Tibial nerve (tissue), 4 donors: ENCODE data around the gene PRMT3. TPM values are rescaled to one million over a fixed set of nuclear protein-coding genes. Genes with fewer than 3 reads are reported as not detected.
"Not testable (repeated sequence)": the region's sequence is repeated elsewhere in the genome, so short reads cannot be mapped to it uniquely, and the experiment has no call there.

Experiments
- DNase-seq, 2 donors: peaks; one replicate each; pipeline ENCODE4 v3.0.0-alpha.2; 2019; ENCODE audit warnings: low spot score in 2 of 2
- H3K27ac ChIP-seq, 4 donors: fragments of 200-600 bp; sonication (generic) in 3 of 4; one replicate each; pipeline ENCODE4 v1.5.1; 2017 to 2019; ENCODE audit warnings: mild to moderate bottlenecking in 1 of 4
- H3K27me3 ChIP-seq, 2 donors: fragments of 200-600 bp; sonication (generic) in 1 of 2; one replicate each; pipeline versions ENCODE4 v1.5.1 to v1.6.0; 2017 to 2019
- H3K36me3 ChIP-seq, 3 donors: fragments of 200-600 bp; sonication (generic); one replicate each; pipeline ENCODE4 v1.5.1; 2018 to 2019
- H3K4me1 ChIP-seq, 4 donors: fragments of 200-600 bp; sonication (generic) in 3 of 4; one replicate each; pipeline ENCODE4 v1.5.1; 2017 to 2019
- H3K4me3 ChIP-seq, 4 donors: fragments of 200-600 bp; sonication (generic) in 3 of 4; one replicate each; pipeline ENCODE4 v1.5.1; 2017 to 2019; ENCODE audit warnings: mild to moderate bottlenecking in 1 of 4, moderate library complexity in 1 of 4
- H3K9me3 ChIP-seq, 4 donors: fragments of 200-600 bp; sonication (generic) in 3 of 4; one replicate each; pipeline ENCODE4 v1.5.1; 2017 to 2019
- EP300 ChIP-seq, 2 donors: sonication (generic); formaldehyde crosslinking; IDR thresholded peaks; one replicate each; pipeline ENCODE4 v1.6.1; 2017; ENCODE audit warnings: antibody characterized with exemption in 2 of 2, mild to moderate bottlenecking in 1 of 2
- POLR2A ChIP-seq, 2 donors: fragments of 450-650 bp; IDR thresholded peaks; one replicate each; pipeline ENCODE4 v1.6.1; 2017; ENCODE audit warnings: antibody characterized with exemption in 2 of 2, mild to moderate bottlenecking in 2 of 2, moderate library complexity in 2 of 2
- WGBS, 2 donors: methylation state at CpG; one replicate each; pipeline ENCODE4 v1.1.5; 2018; 5-methylcytosine and 5-hydroxymethylcytosine counted together
- total RNA-seq, 4 donors: library from RNA; depleted of rRNA; stranded (reverse); fragments of >200 nt; gene quantifications; one replicate each; pipeline ENCODE4 v1.1.0, GENCODE V29; 2016
- TF ChIP-seq, protein P1 (sequence below), 5 experiments: fragments of 200-600 bp in 3 of 5; fragments of 450-650 bp in 2 of 5; sonication (generic) in 3 of 5; IDR thresholded peaks; one replicate each; pipeline ENCODE4 v1.5.1; 2016 to 2019; ENCODE audit warnings: antibody characterized with exemption in 5 of 5, mild to moderate bottlenecking in 3 of 5, moderate library complexity in 2 of 5

PRMT3 gene
- total RNA-seq, 4 donors from 2014 or later: 17.8 to 29.4 (median 22.1) TPM

DNA sequence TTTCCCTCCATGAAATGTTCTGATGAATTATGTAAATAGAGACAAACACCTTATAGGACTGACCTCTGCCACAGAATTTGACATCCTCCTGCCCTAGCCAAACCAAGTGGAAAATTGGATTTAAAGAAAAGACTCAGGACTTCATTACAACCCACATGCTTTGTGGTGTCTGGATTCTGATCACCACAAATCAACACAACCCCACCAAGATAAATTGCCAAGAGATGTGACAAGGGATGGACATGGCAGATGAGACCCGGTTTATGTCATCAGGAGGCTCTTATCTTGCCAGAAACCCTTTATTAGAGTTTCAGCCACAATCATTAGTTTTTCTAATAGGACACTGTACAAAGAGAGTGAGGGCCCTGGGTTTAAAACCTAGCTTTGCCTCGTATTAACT is 154.0 kb downstream of the PRMT3 start:
- Histone ChIP-seq H3K27ac (no peak overlapping the region), H3K9me3 (peaks cover 0 to 10% (median 0%) of the 10 kb centered on the region in 4 donors), H3K4me3 (no peak overlapping the region), H3K4me1 (no peaks in the 10 kb centered on the region), H3K36me3 (no peaks in the 10 kb centered on the region), H3K27me3 (no peaks in the 10 kb centered on the region)
- DNase-seq: no peak
- WGBS, 2 donors: 62 to 63% methylated on average over 2 of the region's 2 CpGs
- TF ChIP-seq, protein P1, sequence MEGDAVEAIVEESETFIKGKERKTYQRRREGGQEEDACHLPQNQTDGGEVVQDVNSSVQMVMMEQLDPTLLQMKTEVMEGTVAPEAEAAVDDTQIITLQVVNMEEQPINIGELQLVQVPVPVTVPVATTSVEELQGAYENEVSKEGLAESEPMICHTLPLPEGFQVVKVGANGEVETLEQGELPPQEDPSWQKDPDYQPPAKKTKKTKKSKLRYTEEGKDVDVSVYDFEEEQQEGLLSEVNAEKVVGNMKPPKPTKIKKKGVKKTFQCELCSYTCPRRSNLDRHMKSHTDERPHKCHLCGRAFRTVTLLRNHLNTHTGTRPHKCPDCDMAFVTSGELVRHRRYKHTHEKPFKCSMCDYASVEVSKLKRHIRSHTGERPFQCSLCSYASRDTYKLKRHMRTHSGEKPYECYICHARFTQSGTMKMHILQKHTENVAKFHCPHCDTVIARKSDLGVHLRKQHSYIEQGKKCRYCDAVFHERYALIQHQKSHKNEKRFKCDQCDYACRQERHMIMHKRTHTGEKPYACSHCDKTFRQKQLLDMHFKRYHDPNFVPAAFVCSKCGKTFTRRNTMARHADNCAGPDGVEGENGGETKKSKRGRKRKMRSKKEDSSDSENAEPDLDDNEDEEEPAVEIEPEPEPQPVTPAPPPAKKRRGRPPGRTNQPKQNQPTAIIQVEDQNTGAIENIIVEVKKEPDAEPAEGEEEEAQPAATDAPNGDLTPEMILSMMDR (IDR thresholded peaks at IDR 0.05): no peak
- TF ChIP-seq POLR2A (IDR thresholded peaks at IDR 0.05) (no peak), EP300 (IDR thresholded peaks at IDR 0.05) (no peak)

DNA sequence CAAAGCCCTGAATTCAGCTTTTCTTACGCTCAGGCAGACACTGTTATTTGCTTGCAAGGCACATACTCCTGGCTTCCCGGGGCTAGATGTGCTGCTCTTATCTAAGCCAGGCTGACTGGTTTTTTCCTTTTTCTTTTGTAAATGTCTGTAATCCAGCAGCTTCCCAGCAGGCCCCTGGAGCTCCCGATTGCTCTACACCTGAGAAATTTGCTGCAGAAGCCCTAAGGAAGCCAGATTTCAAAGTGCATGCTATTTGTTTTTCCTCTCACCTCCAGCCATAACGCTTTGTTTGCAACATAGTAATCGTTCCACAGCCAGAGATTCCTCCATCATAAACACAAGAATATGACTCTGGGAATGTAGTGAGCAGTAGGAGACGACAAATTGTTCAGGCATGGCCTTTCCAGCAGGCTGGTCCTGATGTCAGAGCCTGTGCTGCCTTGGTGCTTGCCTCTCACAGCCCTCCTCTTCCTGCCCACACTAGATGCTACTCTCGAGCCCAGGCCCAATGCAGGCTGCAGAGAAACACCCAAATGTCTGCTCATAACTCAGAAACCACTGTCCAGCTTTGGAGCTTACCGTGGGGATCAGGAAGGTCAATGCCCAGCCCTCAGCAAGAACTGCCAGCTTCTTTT is 157.2 kb downstream of the PRMT3 start:
- no peak for DNase-seq
- no peaks in the 10 kb centered on the region for H3K4me1 ChIP-seq
- WGBS, 2 donors: 26 to 38% methylated on average over 7 to 8 of the region's 8 CpGs
- H3K9me3 ChIP-seq: no peaks in the 10 kb centered on the region
- H3K27ac ChIP-seq: no peak overlapping the region
- no peak overlapping the region for H3K4me3 ChIP-seq
- TF ChIP-seq POLR2A (IDR thresholded peaks at IDR 0.05) (no peak), EP300 (IDR thresholded peaks at IDR 0.05) (no peak)
- TF ChIP-seq, protein P1 (IDR thresholded peaks at IDR 0.05): no peak
- no peaks in the 10 kb centered on the region for H3K36me3 ChIP-seq
- no peaks in the 10 kb centered on the region for H3K27me3 ChIP-seq

DNA sequence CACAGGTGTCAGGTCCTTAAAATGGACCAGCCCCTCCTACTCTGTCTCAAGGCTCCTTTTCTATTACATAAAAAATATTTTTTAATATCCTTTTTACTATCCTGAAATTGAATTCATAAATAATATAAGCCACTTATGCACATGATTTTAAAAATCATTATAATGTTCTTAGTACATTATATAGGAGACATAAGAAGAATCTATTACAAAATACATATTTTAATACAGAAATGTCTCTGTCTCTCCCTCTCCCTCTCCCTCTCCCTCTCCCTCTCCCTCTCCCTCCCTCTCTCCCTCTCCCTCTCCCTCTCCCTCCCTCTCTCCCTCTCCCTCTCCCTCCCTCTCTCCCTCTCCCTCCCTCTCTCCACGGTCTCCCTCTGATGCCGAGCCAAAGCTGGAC is 159.9 kb downstream of the PRMT3 start:
- Histone ChIP-seq H3K4me1 (no peaks in the 10 kb centered on the region), H3K4me3 (no peak overlapping the region), H3K36me3 (no peaks in the 10 kb centered on the region), H3K9me3 (no peaks in the 10 kb centered on the region), H3K27ac (no peak overlapping the region), H3K27me3 (no peaks in the 10 kb centered on the region)
- DNase-seq: no peak
- TF ChIP-seq EP300 (IDR thresholded peaks at IDR 0.05) (no peak), POLR2A (IDR thresholded peaks at IDR 0.05) (no peak)
- TF ChIP-seq, protein P1 (IDR thresholded peaks at IDR 0.05): no peak
- 81 to 89% methylated on average over 2 of the region's 2 CpGs for WGBS, 2 donors

DNA sequence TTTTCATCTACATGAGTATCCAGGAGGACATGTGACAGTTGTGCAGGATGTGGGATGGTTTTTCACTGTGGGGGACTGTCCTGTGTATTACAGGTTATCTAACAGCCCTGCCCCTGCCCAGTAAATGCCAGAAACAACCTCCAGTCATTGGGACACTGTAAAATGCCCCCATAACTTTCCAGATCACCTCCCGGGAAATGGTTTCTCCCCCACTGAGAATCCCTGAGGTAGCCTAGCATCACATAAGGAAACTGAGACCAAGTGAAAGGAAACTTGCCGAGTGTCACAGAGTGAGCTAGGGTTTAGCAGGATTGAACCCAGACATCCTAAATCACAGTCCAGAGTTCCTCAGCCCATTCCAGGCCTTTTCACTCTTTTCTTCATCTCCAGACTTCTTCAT is 163.6 kb downstream of the PRMT3 start:
- no peak overlapping the region for H3K4me3 ChIP-seq
- no peaks in the 10 kb centered on the region for H3K4me1 ChIP-seq
- H3K9me3 ChIP-seq: peaks cover 0 to 6% (median 0%) of the 10 kb centered on the region in 4 donors
- 39 to 66% methylated on average over 2 of the region's 2 CpGs for WGBS, 2 donors
- no peak overlapping the region for H3K27ac ChIP-seq
- no peak for DNase-seq
- TF ChIP-seq POLR2A (IDR thresholded peaks at IDR 0.05): no peak
- TF ChIP-seq EP300 (IDR thresholded peaks at IDR 0.05): no peak
- TF ChIP-seq, protein P1 (IDR thresholded peaks at IDR 0.05): no peak
- no peaks in the 10 kb centered on the region for H3K36me3 ChIP-seq
- no peaks in the 10 kb centered on the region for H3K27me3 ChIP-seq

DNA sequence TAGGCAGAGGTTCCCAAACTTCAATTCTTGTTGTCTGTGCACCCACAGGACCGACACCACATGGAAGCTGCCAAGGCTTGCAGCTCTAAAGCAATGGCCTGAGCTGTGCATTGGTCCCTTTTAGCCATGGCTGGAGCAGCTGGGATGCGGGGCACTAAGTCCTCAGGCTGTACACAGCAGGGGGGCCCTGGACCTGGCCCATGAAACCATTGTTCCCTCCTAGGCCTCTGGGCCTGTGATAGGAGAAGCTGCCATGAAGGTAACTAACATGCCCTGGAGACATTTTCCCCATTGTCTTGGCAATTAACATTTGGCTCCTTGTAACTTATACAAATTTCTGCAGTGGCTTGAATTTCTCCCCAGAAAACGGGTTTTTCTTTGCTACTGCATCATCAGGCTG is 168.3 kb downstream of the PRMT3 start:
- peaks cover 0 to 6% (median 0%) of the 10 kb centered on the region in 4 donors for H3K9me3 ChIP-seq
- H3K4me3 ChIP-seq: no peak overlapping the region
- H3K27me3 ChIP-seq: no peaks in the 10 kb centered on the region
- no peaks in the 10 kb centered on the region for H3K36me3 ChIP-seq
- 69 to 71% methylated on average over 3 of the region's 3 CpGs for WGBS, 2 donors
- no peak for DNase-seq
- TF ChIP-seq EP300 (IDR thresholded peaks at IDR 0.05): no peak
- TF ChIP-seq POLR2A (IDR thresholded peaks at IDR 0.05): no peak
- TF ChIP-seq, protein P1 (IDR thresholded peaks at IDR 0.05): no peak
- no peaks in the 10 kb centered on the region for H3K4me1 ChIP-seq
- H3K27ac ChIP-seq: no peak overlapping the region

DNA sequence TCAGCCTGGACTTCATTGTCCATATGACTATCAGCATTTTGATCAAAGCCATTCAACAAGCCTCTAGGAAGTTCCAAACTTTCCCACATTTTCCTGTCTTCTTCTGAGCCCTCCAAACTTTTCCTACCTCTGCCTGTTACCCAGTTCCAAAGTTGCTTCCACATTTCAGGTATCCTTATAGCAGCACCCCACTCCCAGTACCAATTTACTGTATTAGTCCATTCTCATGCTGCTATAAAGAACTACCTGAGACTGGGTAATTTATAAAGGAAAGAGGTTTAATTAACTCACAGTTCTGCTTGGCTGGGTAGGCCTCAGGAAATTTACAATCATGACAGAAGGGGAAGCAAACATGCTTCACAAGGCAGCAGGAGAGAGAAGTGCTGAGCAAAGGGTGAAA is 168.9 kb downstream of the PRMT3 start:
- not testable (repeated sequence) for H3K4me1 ChIP-seq, H3K36me3 ChIP-seq, DNase-seq, H3K4me3 ChIP-seq, H3K9me3 ChIP-seq, H3K27ac ChIP-seq, H3K27me3 ChIP-seq
